Activated T-cell treated with anti-CD3 and anti-CD28 coated beads, Interleukin-2, amount 50 U/mL, for 48 hours (primary cell): ENCODE results near the gene EPHB2.
A peak's percentile ranks its signal among the peaks of the same experiment; 100 is the strongest.
"Not testable (repeated sequence)": the region's sequence is repeated elsewhere in the genome, so short reads cannot be mapped to it uniquely, and the experiment has no call there.

Experiments used
- DNase-seq, 2 experiments: peaks; one replicate each; pipeline ENCODE4 v3.0.0-alpha.2; 2020

The EPHB2 gene

DNA sequence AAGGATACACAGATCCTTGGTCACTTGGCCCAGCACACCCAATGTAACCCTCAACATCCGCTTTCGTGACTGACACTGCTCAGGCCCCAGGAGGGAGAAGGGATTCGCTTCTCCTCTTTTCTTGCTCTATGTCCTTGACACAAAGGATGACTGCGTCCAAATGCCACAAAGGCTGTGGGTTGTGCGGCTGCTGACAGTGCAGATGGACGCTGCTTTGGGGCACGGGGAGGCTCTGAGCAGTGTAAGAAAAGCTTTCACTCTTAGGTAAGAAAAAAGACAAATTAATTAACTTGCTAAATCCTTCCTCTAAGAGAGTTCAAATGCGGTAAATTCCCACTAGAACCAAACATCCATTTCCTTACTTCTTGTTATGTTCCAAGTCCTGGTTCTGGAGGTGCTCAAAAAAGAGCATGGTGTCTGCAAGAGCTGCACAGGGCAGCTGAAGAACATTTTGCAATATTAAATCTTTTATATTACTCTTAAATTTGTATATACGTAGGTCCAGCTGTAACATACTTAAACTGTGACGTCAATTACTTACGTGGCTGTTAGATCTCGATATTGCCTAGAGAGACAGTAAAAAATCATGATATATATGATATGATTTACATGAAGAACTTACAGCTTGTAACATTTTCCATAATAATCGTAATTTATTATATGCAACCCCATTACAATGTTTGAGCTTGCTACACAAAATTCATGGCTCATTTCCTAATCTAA lies 19.4 kb upstream of the EPHB2 start:
- DNase-seq = no peak

DNA sequence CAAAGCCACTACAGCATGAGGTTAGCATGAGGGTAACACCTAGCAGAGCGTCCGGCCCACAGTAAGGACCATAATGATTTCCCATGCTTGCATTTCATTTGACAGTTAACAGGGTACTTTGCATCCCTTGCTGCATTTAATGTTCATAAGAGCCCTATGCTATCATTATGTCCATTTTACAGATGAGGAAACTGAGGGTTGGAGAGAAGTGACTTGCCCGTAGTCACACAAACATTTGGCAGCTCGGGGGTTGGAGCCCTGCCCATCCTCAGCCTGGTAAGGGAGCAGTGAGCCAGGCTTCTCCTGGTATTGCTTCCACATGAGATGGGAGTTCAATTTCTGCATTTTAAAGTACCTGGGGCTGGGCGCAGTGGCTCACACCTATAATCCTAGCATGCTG lies 16.5 kb upstream of the EPHB2 start:
- DNase-seq = no peak

DNA sequence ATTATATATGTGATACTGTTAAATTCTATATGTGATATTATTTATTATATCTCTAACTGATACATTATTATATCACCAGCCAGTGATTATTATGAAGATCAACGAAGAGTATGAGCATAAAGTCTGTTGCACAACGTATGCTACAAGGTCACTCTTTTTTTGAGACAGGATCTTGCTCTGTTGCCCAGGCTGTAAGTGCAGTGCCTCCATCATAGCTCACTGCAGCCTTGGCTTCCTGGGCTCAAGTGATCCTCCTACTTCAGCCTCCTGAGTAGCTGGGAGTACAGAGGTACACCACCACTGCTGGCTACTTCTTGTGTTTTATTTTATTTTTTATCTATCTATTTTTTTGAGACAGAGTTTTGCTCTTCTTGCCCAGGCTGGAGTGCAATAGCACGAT lies 14.0 kb upstream of the EPHB2 start:
- no peak for DNase-seq

DNA sequence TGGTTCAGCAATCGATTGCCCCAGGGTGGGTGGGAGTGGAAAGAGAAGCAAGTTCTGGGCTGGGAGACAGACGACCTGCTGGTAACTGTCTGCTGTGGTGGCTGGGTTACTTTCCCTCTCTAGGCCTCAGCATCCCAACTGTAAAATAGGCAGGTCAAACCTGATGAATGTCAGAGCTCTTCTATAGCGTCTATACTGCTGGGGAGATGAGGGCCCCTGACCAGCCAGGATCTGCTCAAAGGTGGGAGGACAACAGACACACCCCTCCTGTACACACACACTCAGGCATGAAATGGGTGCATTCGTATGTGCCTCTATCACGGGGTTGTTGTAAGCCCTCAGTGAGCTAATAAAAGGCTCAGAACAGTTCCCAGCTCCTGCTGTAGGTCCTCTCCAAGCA lies 12.7 kb upstream of the EPHB2 start:
- DNase-seq = no peak

DNA sequence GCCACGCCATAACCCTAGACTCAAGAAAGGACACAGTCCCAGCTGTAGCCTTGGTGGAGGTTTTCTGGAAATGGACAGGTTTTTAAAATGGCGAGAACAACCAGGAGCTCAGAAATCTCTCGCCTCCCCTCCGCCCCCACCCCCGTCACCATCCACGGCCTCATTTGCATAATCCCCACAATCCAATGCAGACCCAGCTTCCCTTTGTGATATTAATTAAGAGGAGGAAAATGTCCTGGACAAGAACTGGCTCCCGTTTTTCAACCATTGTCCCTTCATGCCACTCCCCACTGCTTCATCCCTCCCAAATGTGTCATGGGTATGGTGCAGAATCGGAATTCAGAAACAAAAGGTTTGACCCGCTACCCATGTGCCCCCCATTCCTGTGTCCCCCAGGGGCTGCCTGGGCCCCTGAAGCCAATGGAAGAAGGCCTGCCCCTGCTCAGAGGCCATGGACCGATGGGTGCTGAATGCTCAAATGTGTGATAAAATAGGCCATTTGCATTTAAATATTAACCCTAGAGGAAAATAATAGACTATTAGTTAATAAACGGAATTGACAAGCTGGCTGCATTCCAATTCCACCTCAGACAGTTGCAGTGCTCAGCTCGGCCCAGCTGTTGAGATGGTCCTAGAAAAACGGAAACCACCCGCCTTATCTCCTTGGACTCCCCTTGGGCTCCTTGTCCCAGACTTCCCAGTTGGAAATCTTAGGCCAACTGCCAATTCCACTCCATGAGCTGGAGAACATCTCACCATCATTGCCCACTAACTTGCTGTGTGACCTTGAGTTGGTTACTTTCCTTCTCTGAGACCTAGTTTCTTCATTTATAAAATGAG lies 10.7 kb upstream of the EPHB2 start:
- no peak for DNase-seq

DNA sequence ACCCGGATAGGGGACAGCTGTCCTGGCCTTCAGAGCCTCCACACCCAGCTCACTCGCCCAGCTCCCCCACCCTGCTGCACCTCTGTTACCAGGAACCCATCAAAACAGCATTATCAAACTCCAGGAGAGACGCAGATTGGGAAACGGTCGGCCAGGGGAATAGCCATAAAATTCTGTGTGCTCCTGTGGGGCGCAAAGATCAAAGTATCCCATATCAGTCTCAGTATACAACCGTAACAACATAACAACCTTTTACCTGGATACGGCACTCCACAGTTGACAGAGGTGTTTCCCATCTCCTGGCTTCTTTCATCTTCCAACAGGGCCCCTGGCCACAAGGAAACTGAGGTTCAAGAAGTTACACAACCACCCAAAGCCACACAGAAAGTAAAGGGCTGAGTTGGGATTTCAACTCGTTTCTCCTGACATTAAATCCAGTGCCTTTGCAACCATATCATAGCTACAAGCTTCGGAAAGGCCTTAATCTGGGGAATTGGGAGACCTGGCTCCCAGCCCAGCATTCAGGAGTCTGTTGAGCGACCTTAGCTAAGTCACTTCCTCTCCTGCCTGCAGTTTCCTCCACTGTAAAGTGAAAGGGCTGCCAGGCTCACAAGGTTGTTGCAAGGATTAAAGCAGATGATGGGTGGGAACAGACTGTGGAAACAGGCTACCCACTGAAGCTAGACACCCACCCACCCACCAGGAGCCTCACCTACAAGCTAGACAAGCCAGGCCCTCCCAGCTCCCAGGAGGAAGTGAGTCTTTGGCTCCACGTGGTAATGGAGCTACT lies 8.1 kb upstream of the EPHB2 start:
- DNase-seq = no peak

DNA sequence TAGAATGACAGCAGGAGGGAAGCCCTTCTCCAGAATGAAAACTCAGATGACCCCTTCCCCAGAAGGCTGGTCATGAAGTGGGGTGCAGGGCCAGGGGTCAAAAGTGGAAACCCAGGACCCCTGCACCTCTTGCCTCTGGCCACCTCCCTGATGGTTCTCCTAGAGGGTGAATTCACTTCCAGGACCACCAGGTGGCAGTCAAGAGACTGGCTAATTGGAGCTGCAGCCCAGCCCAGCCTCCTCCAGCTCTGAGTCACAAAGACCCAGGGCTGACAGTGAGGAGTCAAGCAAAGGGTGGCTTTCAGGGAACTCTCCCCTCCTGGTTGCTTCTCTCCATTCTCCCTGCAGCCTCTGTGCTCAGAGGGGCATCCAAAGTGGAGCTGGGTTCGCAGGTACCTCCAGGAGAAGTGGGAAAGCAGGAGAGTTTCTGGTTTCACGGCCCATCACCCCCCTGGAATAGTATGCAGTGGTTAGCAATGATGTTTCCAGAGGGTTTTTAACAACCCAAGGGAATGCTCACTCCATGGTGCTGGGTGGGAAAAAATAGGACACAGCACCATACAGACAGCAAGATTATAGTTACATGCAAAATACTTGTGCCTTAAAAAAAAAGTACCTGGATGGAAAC lies 6.1 kb upstream of the EPHB2 start:
- DNase-seq = peak; percentile 80 to 85

DNA sequence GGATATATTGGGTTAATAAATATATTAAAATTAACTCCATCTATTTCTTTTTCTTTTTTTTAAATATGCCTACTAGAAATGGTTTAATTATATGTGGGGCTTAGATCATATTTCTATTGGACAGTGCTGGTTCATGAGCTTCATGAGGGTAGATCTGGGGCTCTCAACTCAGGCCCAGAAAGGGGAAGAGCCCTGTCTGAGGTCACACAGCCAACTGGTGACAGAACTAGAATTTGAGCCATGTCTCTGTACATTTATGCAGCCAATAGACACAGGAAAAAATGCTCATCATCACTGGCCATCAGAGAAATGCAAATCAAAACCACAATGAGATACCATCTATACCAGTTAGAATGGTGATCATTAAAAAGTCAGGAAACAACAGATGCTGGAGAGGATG lies 5.1 kb upstream of the EPHB2 start:
- DNase-seq = no peak

DNA sequence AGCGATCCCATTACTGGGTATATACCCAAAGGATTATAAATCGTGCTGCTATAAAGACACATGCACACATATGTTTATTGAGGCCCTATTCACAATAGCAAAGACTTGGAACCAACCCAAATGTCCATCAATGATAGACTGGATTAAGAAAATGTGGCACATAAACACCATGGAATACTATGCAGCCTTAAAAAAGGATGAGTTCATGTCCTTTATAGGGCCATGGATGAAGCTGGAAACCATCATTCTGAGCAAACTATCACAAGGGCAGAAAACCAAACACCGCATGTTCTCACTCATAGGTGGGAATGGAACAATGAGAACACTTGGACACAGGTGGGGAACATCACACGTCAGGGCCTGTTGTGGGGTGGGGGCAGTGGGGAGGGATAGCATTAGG lies 4.5 kb upstream of the EPHB2 start:
- DNase-seq = not testable (repeated sequence)

DNA sequence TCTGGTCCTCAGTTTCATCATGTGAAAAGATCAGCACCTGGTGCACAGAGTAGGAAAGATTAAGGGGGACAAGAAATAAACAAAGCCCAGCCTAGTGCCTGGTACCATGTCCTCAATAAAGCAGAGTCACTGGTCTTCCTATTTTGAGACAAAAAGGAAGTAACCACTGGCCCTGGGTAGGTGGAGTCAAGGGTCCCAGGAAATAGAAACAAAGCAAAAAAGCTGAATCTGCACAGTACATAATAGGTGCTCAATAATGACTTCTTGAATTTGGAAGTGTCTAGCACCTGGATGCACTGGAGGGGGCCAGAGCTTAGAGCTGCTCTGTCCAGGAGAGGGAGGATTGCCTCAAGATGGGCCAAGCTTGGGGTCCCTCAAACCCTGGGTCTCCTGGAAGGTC lies 1.9 kb upstream of the EPHB2 start:
- no peak for DNase-seq

DNA sequence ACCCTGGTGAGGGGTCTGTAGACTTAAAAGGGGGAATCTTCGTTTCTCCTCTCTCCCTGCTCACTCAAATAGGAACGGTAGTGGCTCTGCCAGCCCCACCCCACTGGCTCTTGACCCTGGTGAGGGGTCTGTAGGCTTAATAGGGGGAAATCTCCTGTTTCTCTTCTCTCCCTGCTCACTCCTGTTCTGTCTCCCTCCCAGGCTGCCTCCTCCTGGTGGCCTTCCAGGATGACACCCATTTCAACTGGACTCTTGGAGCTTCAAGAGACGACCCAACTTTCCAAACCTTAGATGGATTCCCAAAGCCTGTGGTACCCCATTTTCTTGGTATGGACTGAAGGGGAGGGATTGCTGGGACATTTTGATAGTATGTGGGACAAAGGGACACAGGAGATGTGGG lies 1.4 kb upstream of the EPHB2 start:
- no peak for DNase-seq

DNA sequence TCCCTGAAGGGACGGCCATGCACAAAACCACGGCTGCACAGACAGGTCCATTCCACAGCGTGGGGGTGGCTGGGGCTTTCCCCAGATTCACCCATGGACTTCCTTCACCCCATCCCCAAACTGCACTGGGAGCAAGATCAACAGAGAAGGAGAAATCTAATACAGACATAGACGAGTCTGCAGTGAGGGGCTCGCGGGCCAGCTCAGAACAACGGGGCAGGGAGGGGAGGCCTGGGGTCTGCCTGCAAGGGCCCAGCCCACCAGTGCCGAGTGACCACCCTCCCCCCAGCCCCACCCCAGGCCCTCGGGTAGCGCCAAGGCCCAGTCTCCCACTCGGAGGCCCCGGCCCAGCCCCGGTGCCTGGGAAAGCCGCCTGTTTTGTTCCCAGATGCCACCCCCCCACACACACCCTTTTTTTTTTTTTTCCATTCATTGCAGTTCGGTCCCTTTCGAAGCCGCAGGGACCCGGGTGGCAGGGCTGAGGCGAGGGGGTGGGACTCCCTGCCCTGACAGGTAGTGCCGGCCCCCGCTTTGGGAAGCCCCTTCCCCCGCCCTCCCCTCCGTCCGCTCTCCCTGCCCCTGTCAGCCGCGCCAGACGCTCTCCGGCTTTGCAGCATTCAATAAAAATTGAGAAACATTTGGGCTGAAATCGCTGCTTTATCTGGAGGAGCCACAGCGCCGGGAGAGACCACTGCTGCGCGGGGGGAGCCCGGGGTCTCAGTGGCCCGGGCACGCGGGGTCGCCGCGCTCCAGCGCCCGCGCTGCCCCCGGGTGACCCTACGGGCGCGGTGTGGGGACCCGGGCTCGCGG lies 543 bp upstream of the EPHB2 start:
- peak; percentile 48 to 54 for DNase-seq

DNA sequence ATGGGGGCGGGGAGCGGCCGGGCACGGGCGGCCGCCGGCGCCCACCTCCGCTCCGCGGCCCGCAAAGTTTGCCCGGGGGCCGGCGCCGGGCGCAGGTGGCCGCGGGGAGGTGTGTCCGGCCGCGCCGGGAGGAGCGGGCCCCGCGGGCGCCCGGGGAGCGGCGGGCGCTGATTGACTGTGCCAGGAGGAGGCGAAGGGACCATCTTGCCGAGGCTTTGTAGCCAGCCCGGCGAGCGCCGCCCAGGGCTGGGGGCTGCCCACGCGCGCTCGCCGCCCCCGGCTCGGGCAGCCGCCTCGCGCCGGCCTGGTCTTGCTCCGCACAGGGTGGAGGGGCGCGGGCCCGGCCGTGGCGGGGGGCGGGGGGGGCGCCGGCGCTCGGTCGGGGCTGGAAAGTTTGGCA lies 432 bp downstream of the EPHB2 start:
- DNase-seq = no peak

DNA sequence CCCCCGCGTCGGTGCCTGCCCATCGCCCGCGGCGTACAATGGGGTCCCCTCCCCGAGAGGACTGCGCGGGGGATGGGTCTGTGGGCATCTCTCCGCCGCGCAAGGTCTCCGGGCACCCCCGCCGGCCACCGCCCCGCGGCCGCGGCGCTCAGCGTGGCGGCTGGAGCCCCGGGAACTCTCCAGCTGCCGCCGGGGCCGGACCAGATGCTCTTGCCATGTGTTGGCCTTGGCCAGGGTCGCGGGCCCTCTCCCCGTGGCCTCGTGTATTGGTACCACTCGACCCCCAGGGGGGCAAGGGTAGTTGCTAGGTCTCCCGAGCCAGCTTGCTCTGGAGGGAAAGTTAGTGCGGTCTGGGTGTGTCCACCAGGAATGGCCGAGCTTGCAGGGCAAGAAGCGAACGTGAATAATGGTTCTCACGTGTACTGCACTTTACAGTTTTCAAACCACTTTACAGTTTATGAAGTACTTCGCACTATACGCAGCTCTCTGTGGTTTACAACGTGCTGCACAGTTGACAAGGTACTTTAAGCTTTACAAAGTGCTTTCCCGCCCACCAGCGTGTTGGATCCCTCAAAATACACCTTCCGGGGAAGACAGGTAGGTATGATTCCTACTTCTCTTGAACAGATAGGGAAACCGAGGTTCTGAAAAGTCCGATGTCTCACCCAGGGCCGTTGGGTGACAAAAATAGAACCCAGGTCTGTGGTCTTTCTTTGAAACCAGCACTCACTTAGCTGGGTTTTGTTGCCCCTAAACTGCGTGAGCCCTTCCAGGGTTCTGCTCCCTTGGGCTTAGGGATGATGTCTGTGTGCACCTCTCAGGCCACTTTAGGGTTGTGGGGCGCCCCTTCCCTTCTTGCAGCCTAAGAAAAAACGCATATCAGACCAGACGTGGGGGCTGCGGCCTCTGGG lies 1.2 kb downstream of the EPHB2 start:
- no peak for DNase-seq

DNA sequence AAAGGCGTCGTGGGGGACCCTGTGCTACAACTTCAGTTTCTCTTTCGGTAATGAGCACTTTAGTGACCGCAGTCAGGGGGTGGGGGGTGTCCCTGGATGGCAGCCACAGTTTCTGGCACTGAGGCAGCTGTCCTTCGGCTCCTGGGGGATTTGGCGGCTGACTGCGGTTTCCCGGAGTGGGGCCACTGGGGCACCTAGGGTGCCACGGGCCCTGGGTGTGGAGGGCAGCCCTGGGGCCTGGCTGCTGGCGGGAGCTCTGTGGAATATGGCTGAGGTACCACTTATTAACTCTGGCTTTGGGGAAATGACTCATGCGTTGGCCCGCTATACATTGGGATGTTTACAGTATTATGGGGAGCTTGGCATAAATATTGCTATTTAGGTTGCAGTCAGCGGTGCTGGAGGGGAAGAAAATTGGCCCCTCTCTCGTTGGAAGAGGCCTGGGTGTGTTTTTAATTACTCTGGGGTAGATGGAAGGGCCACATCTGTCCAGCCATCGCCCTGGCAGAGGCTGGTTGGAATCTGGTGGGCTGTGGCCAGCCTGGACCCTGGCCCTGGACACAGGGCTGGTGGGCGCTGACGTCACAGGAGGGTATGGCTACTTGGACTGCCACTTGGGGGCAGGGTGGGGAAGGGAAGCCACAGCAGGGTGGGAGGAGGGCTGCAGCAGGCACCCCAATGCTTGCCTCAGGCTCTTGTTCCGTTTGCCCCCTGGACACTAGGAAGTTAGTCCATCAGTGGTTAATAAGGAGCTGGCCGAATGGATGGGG lies 2.0 kb downstream of the EPHB2 start:
- peak; percentile 56 to 65 for DNase-seq

DNA sequence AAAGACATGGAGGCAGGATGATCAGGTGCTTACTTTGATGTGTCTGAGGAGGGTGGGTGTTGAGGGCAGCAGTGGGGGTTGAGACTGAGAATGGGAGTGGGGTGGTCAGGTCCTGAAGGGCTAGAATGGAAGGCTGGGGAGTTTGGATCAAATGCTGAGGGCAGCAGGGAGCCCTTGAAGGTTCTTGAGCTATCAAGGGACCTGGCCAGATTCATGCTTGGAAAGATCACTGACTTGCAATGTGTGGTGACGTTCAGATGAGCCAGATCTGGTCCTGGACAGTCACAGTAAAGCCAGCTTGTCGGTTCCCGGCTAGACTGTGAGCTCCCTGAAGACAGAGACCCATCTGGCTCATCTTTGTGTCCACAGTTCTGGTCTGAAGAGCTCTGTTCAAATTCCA lies 3.8 kb downstream of the EPHB2 start:
- DNase-seq = no peak

DNA sequence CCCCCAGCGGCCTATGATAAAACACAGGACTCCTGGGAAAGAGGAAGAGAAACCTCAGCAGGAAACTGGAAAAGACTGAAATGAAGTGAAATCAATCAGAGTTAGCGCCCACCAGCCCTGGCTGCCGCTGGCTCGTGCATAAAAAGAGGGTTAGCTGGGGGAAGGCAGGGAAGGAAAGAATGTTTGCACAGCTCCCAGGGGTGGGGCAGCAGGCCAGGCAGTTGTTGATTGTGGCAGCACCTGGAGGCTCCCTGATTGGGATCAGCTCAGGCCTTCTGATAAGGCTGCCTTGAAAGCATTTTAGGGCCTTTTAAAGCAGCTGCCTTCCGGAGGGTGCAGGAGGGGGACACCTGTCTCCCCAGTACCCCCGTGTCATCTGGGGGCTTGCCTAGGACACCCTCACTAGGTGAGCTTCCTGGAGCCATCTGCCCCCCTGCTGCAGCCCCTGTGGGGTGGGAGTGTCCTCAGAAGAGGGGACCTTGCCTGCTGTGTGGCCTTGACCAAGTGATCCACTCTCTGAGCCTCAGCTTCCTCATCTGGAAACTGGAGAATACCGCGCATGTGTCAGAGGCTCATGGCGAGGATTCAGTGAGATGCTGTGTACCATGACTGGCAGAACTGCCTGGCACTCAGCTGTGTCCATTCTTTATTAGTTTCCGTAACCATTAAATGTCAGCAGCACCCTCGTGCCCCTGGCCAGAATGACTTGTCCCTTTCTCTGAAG lies 6.6 kb downstream of the EPHB2 start:
- no peak for DNase-seq

DNA sequence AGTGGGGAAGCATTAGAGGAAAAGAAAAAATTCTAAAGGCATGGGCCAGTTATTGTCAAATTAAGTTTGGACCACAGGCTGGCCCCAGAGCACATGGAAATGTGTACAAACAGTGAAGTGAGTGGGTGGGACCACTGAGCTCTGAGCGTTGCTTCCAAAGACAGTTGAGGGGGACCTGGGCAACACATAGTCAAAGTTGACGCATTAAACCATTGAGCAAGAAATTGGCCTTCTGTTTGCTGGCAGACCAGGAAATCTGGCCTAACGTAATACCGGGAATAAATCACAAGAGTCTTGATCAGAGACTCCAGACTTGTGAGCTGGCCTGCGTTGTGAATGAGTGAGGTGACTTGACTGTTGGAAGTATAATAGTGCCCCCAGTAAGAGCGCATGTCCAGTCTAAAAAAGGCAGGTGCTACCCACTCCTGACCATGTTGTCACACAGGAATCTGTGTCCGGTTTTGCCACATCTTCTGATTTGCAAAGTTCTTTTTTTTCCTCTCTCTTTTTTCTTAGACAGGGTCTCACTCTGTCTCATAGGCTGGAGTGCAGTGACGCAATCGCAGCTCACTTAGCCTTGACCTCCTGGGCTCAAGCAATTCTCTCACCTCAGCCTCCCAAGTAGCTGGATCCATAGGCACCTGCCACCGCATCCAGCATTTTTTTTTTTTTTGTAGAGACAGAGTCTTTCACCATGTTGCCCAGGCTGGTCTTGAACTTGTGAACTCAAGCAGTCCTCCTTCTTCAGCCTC lies 10.7 kb downstream of the EPHB2 start:
- no peak for DNase-seq
